HCT116 (cell line): ENCODE results near the gene EEFSEC. TPM values are rescaled to one million over a fixed set of nuclear protein-coding genes. Genes with fewer than 3 reads are reported as not detected.

Experiments used
- ATAC-seq: fragments of 200-7000 bp; cut with Tn5 transposase; 2 replicates; pipeline ENCODE4 v1.9.1; 2020; ENCODE audit warnings: mild to moderate bottlenecking, moderate library complexity
- BruUV-seq: library from RNA; stranded (reverse); fragments of 400-500 nt; replicated peaks from 2 replicates; lab custom pipeline; 2021; lab: Mats Ljungman, UMichigan
- CTCF ChIA-PET: fragments of 300-600 bp; sonication (Branson Sonifier 250); formaldehyde crosslinking; loops from one replicate; lab custom pipeline; 2021; ENCODE audit warnings: antibody characterized with exemption; lab: Charles Lee
- POLR2A ChIA-PET: fragments of 300-600, 350-600 bp; sonication (Branson Sonifier 250); formaldehyde crosslinking; loops from one replicate; lab custom pipeline; 2021; ENCODE audit warnings: antibody characterized with exemption; lab: Charles Lee
- RAD21 ChIA-PET, 2 experiments: fragments of 300-600 bp; sonication (Branson Sonifier 250); formaldehyde crosslinking; loops; one replicate each; lab custom pipeline; 2023; ENCODE audit warnings: low total read pairs in 2 of 2; ENCODE audit not compliant: uncharacterized antibody in 2 of 2, unreplicated experiment in 2 of 2, low non-redundant PET in 1 of 2; lab: Charles Lee
- DNase-seq: peaks from one replicate; pipeline ENCODE4 v3.0.0-alpha.2; 2010; ENCODE audit warnings: low read depth, low spot score
- H2AFZ ChIP-seq: fragments of 200-600 bp; shearing (Covaris generic), sonication (generic); 2 replicates; pipeline ENCODE4 v1.6.1; 2017; ENCODE audit warnings: low read depth, mixed run types, mixed read lengths, antibody characterized with exemption, low read length; ENCODE audit not compliant: poor library complexity, severe bottlenecking
- H3K27ac ChIP-seq: 2 replicates; pipeline ENCODE4 v1.5.1; 2012; ENCODE audit warnings: low read depth, low read length
- H3K27me3 ChIP-seq: fragments of 200-600 bp; sonication (generic); 2 replicates; pipeline ENCODE4 v1.6.1; 2016; ENCODE audit warnings: mixed run types, low read length, mixed read lengths; ENCODE audit not compliant: insufficient read depth
- H3K36me3 ChIP-seq, 2 experiments: fragments of 200-500 bp in 1 of 2; fragments of 200-600 bp in 1 of 2; sonication (Bioruptor generic) in 1 of 2; sonication (generic) in 1 of 2; 2 replicates each; pipeline versions ENCODE4 v1.5.1 to v1.6.1; 2014 to 2016; ENCODE audit warnings: low read length in 2 of 2, inconsistent platforms in 1 of 2, mixed read lengths in 1 of 2, mixed run types in 1 of 2; ENCODE audit not compliant: insufficient read depth in 2 of 2, control insufficient read depth in 1 of 2
- H3K4me1 ChIP-seq, 2 experiments: fragments of 200-600 bp in 1 of 2; sonication (generic) in 1 of 2; 2 replicates each; pipeline versions ENCODE4 v1.5.1 to v1.6.1; 2012 to 2017; ENCODE audit warnings: low read length in 2 of 2, inconsistent platforms in 1 of 2, mild to moderate bottlenecking in 1 of 2, mixed read lengths in 1 of 2, mixed run types in 1 of 2, moderate library complexity in 1 of 2; ENCODE audit not compliant: insufficient read depth in 2 of 2, control insufficient read depth in 1 of 2
- H3K4me2 ChIP-seq: fragments of 200-600 bp; sonication (generic); 2 replicates; pipeline ENCODE4 v1.6.1; 2017; ENCODE audit warnings: mixed run types, low read length, mixed read lengths
- H3K4me3 ChIP-seq, 2 experiments: fragments of 200-600 bp in 1 of 2; sonication (generic) in 1 of 2; replicated peaks in 1 of 2; 2 replicates each; pipeline ENCODE4 v1.5.1; 2011 to 2016; ENCODE audit warnings: low read length in 2 of 2, control low read depth in 1 of 2, low read depth in 1 of 2, mild to moderate bottlenecking in 1 of 2, mixed read lengths in 1 of 2, mixed run types in 1 of 2
- H3K79me2 ChIP-seq: fragments of 200-600 bp; sonication (generic); 2 replicates; pipeline ENCODE4 v1.6.1; 2017; ENCODE audit warnings: mild to moderate bottlenecking, mixed run types, low read length, moderate library complexity, mixed read lengths; ENCODE audit not compliant: insufficient read depth
- H3K9ac ChIP-seq: fragments of 200-600 bp; sonication (generic); 2 replicates; pipeline ENCODE4 v1.6.1; 2016; ENCODE audit warnings: low read length, mixed read lengths
- H3K9me2 ChIP-seq: fragments of 200-600 bp; sonication (generic), shearing (Covaris generic); 2 replicates; pipeline ENCODE4 v1.6.1; 2017; ENCODE audit warnings: mixed run types, mild to moderate bottlenecking, moderate library complexity; ENCODE audit not compliant: insufficient read depth
- H3K9me3 ChIP-seq, 2 experiments: fragments of 200-500 bp in 1 of 2; fragments of 200-600 bp in 1 of 2; sonication (Bioruptor generic) in 1 of 2; sonication (generic) in 1 of 2; 2 replicates each; pipeline ENCODE4 v1.6.1; 2014 to 2017; ENCODE audit warnings: low read length in 2 of 2, mixed read lengths in 2 of 2, inconsistent platforms in 1 of 2, low read depth in 1 of 2, mild to moderate bottlenecking in 1 of 2, mixed run types in 1 of 2, moderate library complexity in 1 of 2; ENCODE audit not compliant: control insufficient read depth in 1 of 2, insufficient read depth in 1 of 2
- H4K20me1 ChIP-seq: fragments of 200-600 bp; sonication (generic), shearing (Covaris generic); 2 replicates; pipeline ENCODE4 v1.6.1; 2017; ENCODE audit warnings: mixed run types, mild to moderate bottlenecking, moderate library complexity; ENCODE audit not compliant: insufficient read depth
- CBX3 ChIP-seq: IDR thresholded peaks from 2 replicates; pipeline ENCODE4 v1.6.1; 2012; ENCODE audit warnings: low read depth
- CEBPB ChIP-seq: IDR thresholded peaks from 2 replicates; pipeline ENCODE4 v1.6.1; 2012; ENCODE audit warnings: low read depth
- EGR1 ChIP-seq: IDR thresholded peaks from 2 replicates; pipeline ENCODE4 v1.6.1; 2012; ENCODE audit warnings: low read depth
- ELF1 ChIP-seq: IDR thresholded peaks from 2 replicates; pipeline ENCODE4 v1.6.1; 2012; ENCODE audit warnings: low read depth, borderline replicate concordance
- EZH2 ChIP-seq: fragments of 200-600 bp; sonication (generic); IDR thresholded peaks from 2 replicates; pipeline ENCODE4 v1.6.1; 2017; ENCODE audit warnings: antibody characterized with exemption, mixed run types
- JUND ChIP-seq: IDR thresholded peaks from 2 replicates; pipeline ENCODE4 v1.6.1; 2012
- SIN3A ChIP-seq: IDR thresholded peaks from 2 replicates; pipeline ENCODE4 v1.6.1; 2012; ENCODE audit warnings: low read depth
- TCF7L2 ChIP-seq: IDR thresholded peaks from 2 replicates; pipeline ENCODE4 v1.7.0; 2011; ENCODE audit warnings: borderline replicate concordance, inconsistent platforms; ENCODE audit not compliant: insufficient read depth, insufficient read length; ENCODE audit errors: extremely low read depth
- YY1 ChIP-seq: IDR thresholded peaks from 2 replicates; pipeline ENCODE4 v1.6.1; 2011; ENCODE audit warnings: low read length, low read depth, moderate library complexity, mild to moderate bottlenecking; ENCODE audit not compliant: insufficient replicate concordance; ENCODE audit errors: extremely low read depth
- ZNF274 ChIP-seq: fragments of 200-500 bp; sonication (Bioruptor generic); IDR thresholded peaks from 2 replicates; pipeline ENCODE4 v1.6.1; 2014; ENCODE audit warnings: mild to moderate bottlenecking, low read depth, low read length, inconsistent platforms
- intact Hi-C: fragments of 100-400 bp; cut with micrococcal nuclease; formaldehyde crosslinking; loops from 2 replicates; pipeline ENCODE4 v1.10.0; 2022
- total RNA-seq: library from RNA; stranded (reverse); gene quantifications from one replicate; pipeline ENCODE4 v1.2.1, GENCODE V29; 2021; ENCODE audit not compliant: unreplicated experiment
- TF ChIP-seq, protein P1 (sequence below): IDR thresholded peaks from 2 replicates; pipeline ENCODE4 v1.6.1; 2012; ENCODE audit warnings: low read depth
- TF ChIP-seq, protein P2 (sequence below): IDR thresholded peaks from 2 replicates; pipeline ENCODE4 v1.6.1; 2012

EEFSEC gene
- total RNA-seq, 1 experiment from 2014 or later, result 16.1 TPM

DNA sequence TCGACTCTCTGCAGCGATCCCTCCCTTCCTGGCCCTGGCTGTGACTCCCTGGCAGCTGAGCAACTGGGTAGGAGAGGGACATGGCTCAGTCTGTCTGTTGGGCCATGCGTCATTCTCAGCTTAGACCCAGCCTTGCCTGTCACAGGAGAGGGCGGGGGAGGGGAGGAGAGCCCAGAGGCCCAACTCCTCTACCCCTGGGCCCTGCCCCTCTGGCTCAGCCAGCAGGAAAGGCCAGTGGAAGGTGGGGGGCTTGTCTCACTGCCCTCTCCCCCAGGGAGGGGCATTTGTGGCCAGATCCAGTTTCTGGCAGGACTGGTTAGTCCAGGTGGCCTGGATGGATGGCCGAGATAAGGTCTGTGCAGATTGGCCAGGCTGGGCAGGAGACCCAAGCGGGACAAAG, 281.8 kb downstream of the EEFSEC start:
- DNase-seq (no peak), ATAC-seq (no peak; the same call in 1 of the 2 replicates)
- ChIA-PET POLR2A (no interaction called here), CTCF (interaction anchor here (0.8 kb wide), 1 partner anchor 10 kb away, joined by 3 read pairs; no protein-coding TSS in a partner anchor), RAD21 (no interaction called here)
- TF ChIP-seq CBX3, result no peak
- TF ChIP-seq, protein P1, sequence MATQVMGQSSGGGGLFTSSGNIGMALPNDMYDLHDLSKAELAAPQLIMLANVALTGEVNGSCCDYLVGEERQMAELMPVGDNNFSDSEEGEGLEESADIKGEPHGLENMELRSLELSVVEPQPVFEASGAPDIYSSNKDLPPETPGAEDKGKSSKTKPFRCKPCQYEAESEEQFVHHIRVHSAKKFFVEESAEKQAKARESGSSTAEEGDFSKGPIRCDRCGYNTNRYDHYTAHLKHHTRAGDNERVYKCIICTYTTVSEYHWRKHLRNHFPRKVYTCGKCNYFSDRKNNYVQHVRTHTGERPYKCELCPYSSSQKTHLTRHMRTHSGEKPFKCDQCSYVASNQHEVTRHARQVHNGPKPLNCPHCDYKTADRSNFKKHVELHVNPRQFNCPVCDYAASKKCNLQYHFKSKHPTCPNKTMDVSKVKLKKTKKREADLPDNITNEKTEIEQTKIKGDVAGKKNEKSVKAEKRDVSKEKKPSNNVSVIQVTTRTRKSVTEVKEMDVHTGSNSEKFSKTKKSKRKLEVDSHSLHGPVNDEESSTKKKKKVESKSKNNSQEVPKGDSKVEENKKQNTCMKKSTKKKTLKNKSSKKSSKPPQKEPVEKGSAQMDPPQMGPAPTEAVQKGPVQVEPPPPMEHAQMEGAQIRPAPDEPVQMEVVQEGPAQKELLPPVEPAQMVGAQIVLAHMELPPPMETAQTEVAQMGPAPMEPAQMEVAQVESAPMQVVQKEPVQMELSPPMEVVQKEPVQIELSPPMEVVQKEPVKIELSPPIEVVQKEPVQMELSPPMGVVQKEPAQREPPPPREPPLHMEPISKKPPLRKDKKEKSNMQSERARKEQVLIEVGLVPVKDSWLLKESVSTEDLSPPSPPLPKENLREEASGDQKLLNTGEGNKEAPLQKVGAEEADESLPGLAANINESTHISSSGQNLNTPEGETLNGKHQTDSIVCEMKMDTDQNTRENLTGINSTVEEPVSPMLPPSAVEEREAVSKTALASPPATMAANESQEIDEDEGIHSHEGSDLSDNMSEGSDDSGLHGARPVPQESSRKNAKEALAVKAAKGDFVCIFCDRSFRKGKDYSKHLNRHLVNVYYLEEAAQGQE, result no peak
- no peak for TF ChIP-seq EGR1
- TF ChIP-seq, protein P2, sequence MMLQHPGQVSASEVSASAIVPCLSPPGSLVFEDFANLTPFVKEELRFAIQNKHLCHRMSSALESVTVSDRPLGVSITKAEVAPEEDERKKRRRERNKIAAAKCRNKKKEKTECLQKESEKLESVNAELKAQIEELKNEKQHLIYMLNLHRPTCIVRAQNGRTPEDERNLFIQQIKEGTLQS, result no peak
- TF ChIP-seq YY1, result no peak
- no peak for TF ChIP-seq ZNF274
- TF ChIP-seq SIN3A, result no peak
- no peak for TF ChIP-seq ELF1
- no peak for TF ChIP-seq EZH2
- no peak for TF ChIP-seq TCF7L2
- TF ChIP-seq JUND, result no peak
- TF ChIP-seq CEBPB, result no peak
- H3K9me2 ChIP-seq, result no peaks in the 10 kb centered on the region
- no peak overlapping the region for H3K4me2 ChIP-seq
- peaks cover 9 to 30% of the 10 kb centered on the region in 2 experiments; a peak in 3 of 4 replicates for H3K4me1 ChIP-seq
- no peaks in the 10 kb centered on the region for H3K36me3 ChIP-seq
- no peaks in the 10 kb centered on the region for H3K9me3 ChIP-seq
- no peak overlapping the region for H3K27ac ChIP-seq
- H2AFZ ChIP-seq, result no peak overlapping the region
- intact Hi-C loops, result no loop called here
- H3K4me3 ChIP-seq, result no peak overlapping the region
- H4K20me1 ChIP-seq, result no peaks in the 10 kb centered on the region
- no peaks in the 10 kb centered on the region for H3K27me3 ChIP-seq
- BruUV-seq, result no TSS peak
- no peaks in the 10 kb centered on the region for H3K79me2 ChIP-seq
- H3K9ac ChIP-seq, result no peak overlapping the region
